PC-9 (cell line): Measurements from ENCODE around the gene PIK3C2A. TPM values are rescaled to one million over a fixed set of nuclear protein-coding genes. Genes with fewer than 3 reads are reported as not detected.
A peak's percentile ranks its signal among the peaks of the same experiment; 100 is the strongest.

Source experiments
- BruUV-seq: library from RNA; stranded (reverse); fragments of 400-500 nt; replicated peaks from 2 replicates; lab custom pipeline; 2021; lab: Mats Ljungman, UMichigan
- CTCF ChIA-PET: fragments of 300-600 bp; sonication (Branson Sonifier 250); formaldehyde crosslinking; loops from one replicate; lab custom pipeline; 2022; ENCODE audit warnings: antibody characterized with exemption; lab: Charles Lee
- POLR2A ChIA-PET: fragments of 300-600 bp; sonication (Branson Sonifier 250); formaldehyde crosslinking; loops from one replicate; lab custom pipeline; 2022; ENCODE audit warnings: antibody characterized with exemption; ENCODE audit not compliant: unreplicated experiment; lab: Charles Lee
- DNase-seq, 2 experiments: peaks; one replicate each; pipeline versions ENCODE4 v3.0.0 to v3.0.0-alpha.2; 2015 to 2022; ENCODE audit warnings: mixed read lengths in 1 of 2
- H2AFZ ChIP-seq: fragments of 200-600 bp; sonication (generic); 2 replicates; pipeline ENCODE4 v1.8.1; 2017; ENCODE audit warnings: antibody characterized with exemption
- H3F3A ChIP-seq: fragments of 200-600 bp; sonication (generic); 2 replicates; pipeline ENCODE4 v1.8.1; 2017; ENCODE audit warnings: antibody characterized with exemption, mild to moderate bottlenecking, low read depth; ENCODE audit not compliant: insufficient read depth
- H3K27ac ChIP-seq: fragments of 200-600 bp; sonication (generic); 2 replicates; pipeline ENCODE4 v1.6.1; 2016; ENCODE audit warnings: mixed run types
- H3K27me3 ChIP-seq: fragments of 200-600 bp; sonication (generic); 2 replicates; pipeline ENCODE4 v1.6.1; 2016; ENCODE audit warnings: low read depth, mixed run types; ENCODE audit not compliant: insufficient read depth
- H3K36me3 ChIP-seq: fragments of 200-600 bp; sonication (generic); 2 replicates; pipeline ENCODE4 v1.6.1; 2016; ENCODE audit warnings: low read depth, mixed run types
- H3K4me1 ChIP-seq: fragments of 200-600 bp; sonication (generic); replicated peaks from 2 replicates; pipeline ENCODE4 v1.6.1; 2016; ENCODE audit warnings: mixed run types; ENCODE audit not compliant: insufficient read depth
- H3K4me2 ChIP-seq: fragments of 200-600 bp; sonication (generic); 2 replicates; pipeline ENCODE4 v1.6.1; 2017; ENCODE audit warnings: mixed run types
- H3K4me3 ChIP-seq: fragments of 200-600 bp; sonication (generic); 2 replicates; pipeline ENCODE4 v1.6.1; 2016; ENCODE audit warnings: mixed run types
- H3K79me2 ChIP-seq: fragments of 200-600 bp; sonication (generic); 2 replicates; pipeline ENCODE4 v1.6.1; 2017; ENCODE audit warnings: low read depth, mixed run types
- H3K9me2 ChIP-seq: fragments of 200-600 bp; sonication (generic); 2 replicates; pipeline ENCODE4 v1.8.1; 2017; ENCODE audit warnings: mild to moderate bottlenecking; ENCODE audit not compliant: insufficient read depth
- H3K9me3 ChIP-seq: fragments of 200-600 bp; sonication (generic); 2 replicates; pipeline ENCODE4 v1.8.1; 2016; ENCODE audit warnings: low read depth; ENCODE audit not compliant: insufficient read depth
- H4K20me1 ChIP-seq: fragments of 200-600 bp; sonication (generic); 2 replicates; pipeline ENCODE4 v1.8.1; 2017; ENCODE audit not compliant: insufficient read depth
- EZH2 ChIP-seq: fragments of 200-600 bp; sonication (generic); IDR thresholded peaks from 2 replicates; pipeline ENCODE4 v1.8.0; 2017; ENCODE audit warnings: antibody characterized with exemption, low read depth
- intact Hi-C: fragments of 100-400 bp; cut with micrococcal nuclease; formaldehyde crosslinking; loops from one replicate; pipeline ENCODE4 v1.10.0; 2022; ENCODE audit not compliant: unreplicated experiment
- total RNA-seq: library from RNA; stranded (reverse); gene quantifications from 2 replicates; pipeline ENCODE4 v1.2.3, GENCODE V29; 2021
- TF ChIP-seq, protein P1 (sequence below): fragments of 200-600 bp; sonication (generic); conservative IDR thresholded peaks from 2 replicates; pipeline ENCODE4 v1.6.1; 2017; ENCODE audit warnings: mixed run types, antibody characterized with exemption, mild to moderate bottlenecking, moderate library complexity

PIK3C2A gene
- total RNA-seq, 1 experiment from 2014 or later = 70.7 TPM

DNA sequence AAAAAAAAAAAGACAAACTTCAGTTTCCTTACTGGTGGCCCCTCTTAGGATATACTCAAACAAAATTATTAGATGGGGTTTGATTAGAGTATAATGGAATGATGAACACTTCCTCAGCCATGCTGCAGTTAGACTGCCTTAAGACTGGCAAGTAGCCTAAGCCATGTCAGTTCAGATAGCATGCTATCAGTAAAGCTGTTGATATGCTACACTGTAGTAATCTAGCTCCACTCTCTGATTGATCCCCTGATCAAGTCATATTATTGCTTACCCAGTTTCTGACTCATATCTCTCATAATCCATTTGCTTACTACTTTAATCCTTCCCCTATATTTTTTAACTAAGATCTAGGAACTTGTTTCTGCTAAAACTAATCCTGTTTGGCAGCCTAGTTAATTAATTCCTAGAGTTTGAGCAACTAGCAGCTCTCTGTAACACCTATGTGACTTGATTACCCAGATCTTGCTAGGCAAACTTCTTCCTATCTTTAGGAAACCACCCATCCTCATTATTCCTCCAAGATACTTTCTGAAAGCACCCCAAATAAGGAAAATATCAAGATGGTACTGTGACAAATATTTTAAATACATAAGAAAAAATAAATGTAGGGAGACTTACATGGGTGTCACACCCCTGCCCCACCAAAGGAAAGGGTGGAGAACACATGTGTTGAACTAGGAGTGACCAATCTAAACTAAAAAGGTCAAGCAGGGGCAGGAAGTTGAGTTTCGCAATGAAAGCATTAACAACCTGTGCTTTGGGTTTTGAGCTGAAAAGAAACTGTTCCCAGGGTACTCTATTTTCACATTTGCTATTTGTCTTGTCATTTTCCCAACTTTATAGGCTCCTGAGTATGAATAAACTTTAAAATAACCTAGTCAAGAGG lies 43.2 kb downstream of the PIK3C2A start:
- H3K9me2 ChIP-seq = 0 out of 2 replicates have a peak, but pooled peaks cover 3% of the 10 kb centered on the region
- H3F3A ChIP-seq = 0 out of 2 replicates have a peak, but pooled peaks cover 6% of the 10 kb centered on the region
- ChIA-PET POLR2A (no interaction called here), CTCF (no interaction called here)
- DNase-seq = peak; percentile 2 to 36
- H3K79me2 ChIP-seq = peaks cover 71% of the 10 kb centered on the region
- no peak overlapping the region for H2AFZ ChIP-seq
- intact Hi-C loops = no loop called here
- BruUV-seq = no TSS peak
- H3K27me3 ChIP-seq = no peaks in the 10 kb centered on the region
- peak overlapping the region; percentile 36 for H3K27ac ChIP-seq
- peak overlapping the region; percentile 35 for H3K4me2 ChIP-seq
- TF ChIP-seq, protein P1, sequence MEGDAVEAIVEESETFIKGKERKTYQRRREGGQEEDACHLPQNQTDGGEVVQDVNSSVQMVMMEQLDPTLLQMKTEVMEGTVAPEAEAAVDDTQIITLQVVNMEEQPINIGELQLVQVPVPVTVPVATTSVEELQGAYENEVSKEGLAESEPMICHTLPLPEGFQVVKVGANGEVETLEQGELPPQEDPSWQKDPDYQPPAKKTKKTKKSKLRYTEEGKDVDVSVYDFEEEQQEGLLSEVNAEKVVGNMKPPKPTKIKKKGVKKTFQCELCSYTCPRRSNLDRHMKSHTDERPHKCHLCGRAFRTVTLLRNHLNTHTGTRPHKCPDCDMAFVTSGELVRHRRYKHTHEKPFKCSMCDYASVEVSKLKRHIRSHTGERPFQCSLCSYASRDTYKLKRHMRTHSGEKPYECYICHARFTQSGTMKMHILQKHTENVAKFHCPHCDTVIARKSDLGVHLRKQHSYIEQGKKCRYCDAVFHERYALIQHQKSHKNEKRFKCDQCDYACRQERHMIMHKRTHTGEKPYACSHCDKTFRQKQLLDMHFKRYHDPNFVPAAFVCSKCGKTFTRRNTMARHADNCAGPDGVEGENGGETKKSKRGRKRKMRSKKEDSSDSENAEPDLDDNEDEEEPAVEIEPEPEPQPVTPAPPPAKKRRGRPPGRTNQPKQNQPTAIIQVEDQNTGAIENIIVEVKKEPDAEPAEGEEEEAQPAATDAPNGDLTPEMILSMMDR = no peak
- no peak for TF ChIP-seq EZH2
- no peaks in the 10 kb centered on the region for H3K9me3 ChIP-seq
- peaks cover 21% of the 10 kb centered on the region for H3K4me1 ChIP-seq
- H4K20me1 ChIP-seq = peaks cover 5% of the 10 kb centered on the region; the same call in 1 of the 2 replicates
- peaks cover 12% of the 10 kb centered on the region; the same call in 1 of the 2 replicates for H3K36me3 ChIP-seq
- H3K4me3 ChIP-seq = no peak overlapping the region

- no TSS peak for BruUV-seq
- peaks cover 21% of the 10 kb centered on the region for H3K4me1 ChIP-seq
Measured at GRCh38 chr11:17163736-17164135, 44.0 kb downstream of the PIK3C2A start.

GRCh38 chr11:17163291-17163690 lies 44.5 kb downstream of the PIK3C2A start:
- Histone ChIP-seq H3K4me1 (peaks cover 21% of the 10 kb centered on the region), H3K36me3 (no peaks in the 10 kb centered on the region), H3K9me2 (0 out of 2 replicates have a peak, but pooled peaks cover 3% of the 10 kb centered on the region), H3K79me2 (peaks cover 78% of the 10 kb centered on the region), H2AFZ (no peak overlapping the region), H3K27ac (no peak overlapping the region), H3F3A (0 out of 2 replicates have a peak, but pooled peaks cover 6% of the 10 kb centered on the region), H3K4me2 (no peak overlapping the region), H3K27me3 (no peaks in the 10 kb centered on the region), H3K9me3 (no peaks in the 10 kb centered on the region), H4K20me1 (peaks cover 5% of the 10 kb centered on the region; the same call in 1 of the 2 replicates), H3K4me3 (no peak overlapping the region)
- BruUV-seq = no TSS peak
- CTCF ChIA-PET = no interaction called here
- POLR2A ChIA-PET = no interaction called here
- TF ChIP-seq, protein P1 = no peak
- no peak for TF ChIP-seq EZH2
- intact Hi-C loops = no loop called here
- DNase-seq = no peak

More at GRCh38 chr11:17163736-17164135, 44.0 kb downstream of the PIK3C2A start:
- Histone ChIP-seq H3F3A (0 out of 2 replicates have a peak, but pooled peaks cover 6% of the 10 kb centered on the region), H4K20me1 (peaks cover 5% of the 10 kb centered on the region; the same call in 1 of the 2 replicates), H3K9me2 (0 out of 2 replicates have a peak, but pooled peaks cover 3% of the 10 kb centered on the region), H3K9me3 (no peaks in the 10 kb centered on the region), H2AFZ (no peak overlapping the region), H3K36me3 (peaks cover 3% of the 10 kb centered on the region; the same call in 1 of the 2 replicates), H3K27ac (no peak overlapping the region), H3K27me3 (no peaks in the 10 kb centered on the region), H3K79me2 (peaks cover 78% of the 10 kb centered on the region), H3K4me3 (no peak overlapping the region), H3K4me2 (no peak overlapping the region)
- no peak for DNase-seq
- ChIA-PET POLR2A (no interaction called here), CTCF (no interaction called here)
- no peak for TF ChIP-seq EZH2
- TF ChIP-seq, protein P1 = no peak
- intact Hi-C loops = no loop called here
